ENCODE data around the gene SLC35D1. TPM values are rescaled to one million over a fixed set of nuclear protein-coding genes. Genes with fewer than 3 reads are reported as not detected.

SLC35D1 gene
- total and polyA plus RNA-seq, 7 experiments from 2014 or later, result 4.8 to 25.7 (median 10.7) TPM

- H3K36me3 Mint-ChIP-seq, result peaks cover 8 to 58% (median 24%) of the 10 kb centered on the region in 5 donors
- POLR2A ChIA-PET, result interaction anchor here (0.9 kb wide), 1 partner anchor 27 kb away, joined by 4 read pairs; no protein-coding TSS in a partner anchor
- H3K4me1 ChIP-seq (ENCODE audit: control insufficient read depth in 2 of 2, insufficient read depth in 2 of 2, low read length in 2 of 2), result peaks cover 0 to 10% of the 10 kb centered on the region in 2 donors
- peaks cover 5 to 19% (median 5%) of the 10 kb centered on the region in 3 experiments for H3K36me3 ChIP-seq (ENCODE audit: control insufficient read depth in 2 of 3, insufficient read depth in 3 of 3, low read length in 3 of 3)
- CTCF ChIA-PET, result no interaction called here
- H3K9me3 Mint-ChIP-seq, result no peaks in the 10 kb centered on the region
- H3K27me3 Mint-ChIP-seq, result no peaks in the 10 kb centered on the region
- H3K27ac ChIP-seq (ENCODE audit: low read depth, low read length), result no peak overlapping the region
- no peak overlapping the region for H3K4me3 Mint-ChIP-seq
- H3K4me1 Mint-ChIP-seq, result peaks cover 16 to 79% (median 62%) of the 10 kb centered on the region in 7 donors
- no peak for ATAC-seq
- DNase-seq, result no peak
- no peaks in the 10 kb centered on the region for H3K27me3 ChIP-seq (ENCODE audit: control insufficient read depth in 2 of 2, insufficient read depth in 2 of 2, low read length in 2 of 2)
- intact Hi-C loops (cut with micrococcal nuclease), result loop anchor here in 1 of 2 donors (2.0 kb wide), 1 partner anchor 13 kb away; no protein-coding TSS in a partner anchor
- no peaks in the 10 kb centered on the region for H3K9me3 ChIP-seq (ENCODE audit: control insufficient read depth in 2 of 3, low read length in 3 of 3)
- peak overlapping the region in 6 of 9 donors; percentile 17 to 85 (median 54) for H3K27ac Mint-ChIP-seq
- no peak overlapping the region for H3K4me3 ChIP-seq (ENCODE audit: low read length)
Observed at GRCh38 chr1:66957938-66958337, 96.0 kb downstream of the SLC35D1 start.

- no peaks in the 10 kb centered on the region for H3K9me3 ChIP-seq (ENCODE audit: control insufficient read depth in 2 of 3, low read length in 3 of 3)
- ChIA-PET CTCF (no interaction called here), POLR2A (no interaction called here)
- DNase-seq (no peak), ATAC-seq (no peak)
- H3K27ac ChIP-seq (ENCODE audit: low read depth, low read length), result no peak overlapping the region
- peaks cover 0 to 48% (median 0%) of the 10 kb centered on the region in 3 experiments for H3K36me3 ChIP-seq (ENCODE audit: control insufficient read depth in 2 of 3, insufficient read depth in 3 of 3, low read length in 3 of 3)
- no peak overlapping the region for H3K4me3 ChIP-seq (ENCODE audit: low read length)
- H3K4me1 Mint-ChIP-seq, result peaks cover 9 to 73% (median 56%) of the 10 kb centered on the region in 7 donors
- H3K36me3 Mint-ChIP-seq, result peaks cover 12 to 50% (median 17%) of the 10 kb centered on the region in 5 donors
- H3K27ac Mint-ChIP-seq, result peak overlapping the region in 6 of 9 donors; percentile 3 to 83 (median 62)
- no peaks in the 10 kb centered on the region for H3K9me3 Mint-ChIP-seq
- no peaks in the 10 kb centered on the region for H3K27me3 Mint-ChIP-seq
- no peak overlapping the region for H3K4me3 Mint-ChIP-seq
- H3K4me1 ChIP-seq (ENCODE audit: control insufficient read depth in 2 of 2, insufficient read depth in 2 of 2, low read length in 2 of 2), result no peaks in the 10 kb centered on the region
- no peaks in the 10 kb centered on the region for H3K27me3 ChIP-seq (ENCODE audit: control insufficient read depth in 2 of 2, insufficient read depth in 2 of 2, low read length in 2 of 2)
- intact Hi-C loops (cut with micrococcal nuclease), result loop anchor here in 1 of 2 donors (5.0 kb wide), 1 partner anchor 187 kb away; no protein-coding TSS in a partner anchor
Observed at GRCh38 chr1:66954208-66954607, 99.7 kb downstream of the SLC35D1 start.

DNA sequence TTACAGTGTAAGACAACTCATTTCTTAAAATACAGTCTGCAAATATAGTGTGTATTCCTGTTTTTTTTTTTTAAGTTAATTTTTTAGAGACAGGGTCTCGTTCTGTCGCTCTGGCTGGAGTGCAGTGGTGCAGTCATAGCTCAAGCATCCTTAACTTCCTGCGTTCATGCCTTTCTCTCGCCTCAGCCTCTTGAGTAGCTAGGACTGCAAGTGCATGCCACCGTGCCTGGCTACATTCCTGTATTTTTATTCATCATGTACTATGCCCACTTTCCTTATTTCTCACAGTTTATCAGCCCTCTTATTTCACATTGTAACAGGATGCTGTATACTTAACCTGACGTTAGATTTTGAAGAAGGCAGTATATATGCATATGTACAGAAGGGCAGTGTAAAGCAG lies 102.4 kb downstream of the SLC35D1 start:
- ATAC-seq (no peak), DNase-seq (no peak)
- Mint-ChIP-seq H3K27me3 (no peaks in the 10 kb centered on the region), H3K9me3 (no peaks in the 10 kb centered on the region), H3K36me3 (peaks cover 11 to 56% (median 21%) of the 10 kb centered on the region in 5 donors), H3K27ac (peak overlapping the region in 5 of 9 donors; percentile 9 to 72 (median 18)), H3K4me3 (no peak overlapping the region), H3K4me1 (peaks cover 20 to 72% (median 57%) of the 10 kb centered on the region in 7 donors)
- H3K4me1 ChIP-seq (ENCODE audit: control insufficient read depth in 2 of 2, insufficient read depth in 2 of 2, low read length in 2 of 2), result peaks cover 0 to 6% of the 10 kb centered on the region in 2 donors
- no peak overlapping the region for H3K27ac ChIP-seq (ENCODE audit: low read depth, low read length)
- no peaks in the 10 kb centered on the region for H3K9me3 ChIP-seq (ENCODE audit: control insufficient read depth in 2 of 3, low read length in 3 of 3)
- intact Hi-C loops (cut with micrococcal nuclease), result loop anchor here in 1 of 2 donors (5.0 kb wide), 1 partner anchor 184 kb away; no protein-coding TSS in a partner anchor
- H3K4me3 ChIP-seq (ENCODE audit: low read length), result no peak overlapping the region
- POLR2A ChIA-PET, result interaction anchor here (0.7 to 1.0 kb wide), 2 partner anchors 8 to 19 kb away, joined by 3 read pairs; no protein-coding TSS in a partner anchor
- peaks cover 3 to 68% (median 9%) of the 10 kb centered on the region in 3 experiments for H3K36me3 ChIP-seq (ENCODE audit: control insufficient read depth in 2 of 3, insufficient read depth in 3 of 3, low read length in 3 of 3)
- CTCF ChIA-PET, result interaction anchor here (0.6 kb wide), 1 partner anchor 178 kb away, joined by 4 read pairs; no protein-coding TSS in a partner anchor
- H3K27me3 ChIP-seq (ENCODE audit: control insufficient read depth in 2 of 2, insufficient read depth in 2 of 2, low read length in 2 of 2), result no peaks in the 10 kb centered on the region

Other genes starting within 250 kb of the SLC35D1 start
- gene DNAI4, start 129.3 kb downstream of the SLC35D1 start, total RNA-seq, result 10 to 100 TPM in 1 of 5 experiments, 1 to 10 TPM in 4; 1.3 to 10.7 (median 9.7) TPM
- 1 to 10 TPM; 2.2 to 2.3 TPM for gene DNAI4, start 129.3 kb downstream of the SLC35D1 start, polyA plus RNA-seq
- 10 to 100 TPM; 51.5 to 73.6 (median 70.9) TPM for gene MIER1, start 129.2 kb downstream of the SLC35D1 start, total RNA-seq
- gene MIER1, start 129.2 kb downstream of the SLC35D1 start, polyA plus RNA-seq, result 10 to 100 TPM; 35.8 to 48.2 TPM
- not detected for gene C1orf141, start 80.8 kb upstream of the SLC35D1 start, total RNA-seq
- not detected for gene C1orf141, start 80.8 kb upstream of the SLC35D1 start, polyA plus RNA-seq
- gene IL23R, start 112.3 kb upstream of the SLC35D1 start, total RNA-seq, result under 1 TPM in 2 of 5 experiments, not detected in 3; 0.17 to 0.48 TPM
- gene IL23R, start 112.3 kb upstream of the SLC35D1 start, polyA plus RNA-seq, result under 1 TPM in 1 of 2 donors, not detected in 1; 0.09 TPM